H1 (cell line): ENCODE data around the gene FAM193A. TPM values are rescaled to one million over a fixed set of nuclear protein-coding genes. Genes with fewer than 3 reads are reported as not detected.

Experiments
- CTCF ChIA-PET: fragments of 300-600 bp; sonication (Branson Sonifier 250); formaldehyde crosslinking; loops from one replicate; lab custom pipeline; 2021; ENCODE audit not compliant: partially characterized antibody; lab: Charles Lee
- POLR2A ChIA-PET: fragments of 300-600 bp; sonication (Branson Sonifier 250); formaldehyde crosslinking; loops from one replicate; lab custom pipeline; 2021; ENCODE audit warnings: inconsistent platforms; ENCODE audit not compliant: partially characterized antibody; lab: Charles Lee
- DNase-seq, 2 experiments: peaks; one replicate each; pipeline versions ENCODE4 v3.0.0 to v3.0.0-alpha.2; 2010 to 2022; ENCODE audit warnings: low spot score in 2 of 2, low read depth in 1 of 2, mixed read lengths in 1 of 2
- FAIRE-seq: peaks from 2 replicates; lab custom pipeline; 2011; peaks lifted over from hg19 to GRCh38; lab: Jason Lieb, UNC
- H2AFZ ChIP-seq: 2 replicates; pipeline ENCODE4 v1.8.1; 2012; ENCODE audit warnings: low read length, inconsistent platforms
- H2AK5ac ChIP-seq: 2 replicates; pipeline ENCODE4 v1.6.1; 2013; ENCODE audit warnings: low read depth, low read length
- H2BK120ac ChIP-seq: replicated peaks from 2 replicates; pipeline ENCODE3; 2013; ENCODE audit warnings: low read depth, low read length, inconsistent platforms
- H2BK12ac ChIP-seq: 2 replicates; pipeline ENCODE4 v1.6.1; 2013; ENCODE audit warnings: low read depth, low read length
- H2BK15ac ChIP-seq: 2 replicates; pipeline ENCODE4 v1.6.1; 2013; ENCODE audit warnings: low read length
- H2BK20ac ChIP-seq: 2 replicates; pipeline ENCODE4 v1.6.1; 2013; ENCODE audit warnings: low read length
- H2BK5ac ChIP-seq: 2 replicates; pipeline ENCODE4 v1.6.1; 2013; ENCODE audit warnings: low read depth, low read length
- H3K14ac ChIP-seq: 2 replicates; pipeline ENCODE4 v1.6.1; 2013; ENCODE audit warnings: inconsistent platforms; ENCODE audit not compliant: insufficient read length
- H3K18ac ChIP-seq: 2 replicates; pipeline ENCODE4 v1.6.1; 2013; ENCODE audit warnings: low read length; ENCODE audit errors: extremely low read depth
- H3K23ac ChIP-seq: 2 replicates; pipeline ENCODE4 v1.6.1; 2013; ENCODE audit warnings: inconsistent platforms; ENCODE audit not compliant: insufficient read length
- H3K23me2 ChIP-seq: 2 replicates; pipeline ENCODE4 v1.6.1; 2013; ENCODE audit warnings: low read depth, low read length
- H3K27ac ChIP-seq: 2 replicates; pipeline ENCODE4 v1.6.1; 2011; ENCODE audit warnings: low read depth, low read length, inconsistent platforms
- H3K27me3 ChIP-seq, 4 experiments: replicated peaks in 1 of 4; 1 replicate in 1 of 4; 2 replicates in 3 of 4; pipeline versions ENCODE4 v1.6.1 to v1.8.1; 2011 to 2013; ENCODE audit warnings: low read length in 3 of 4, mild to moderate bottlenecking in 3 of 4, inconsistent platforms in 2 of 4, mixed read lengths in 2 of 4, moderate library complexity in 1 of 4; ENCODE audit not compliant: control insufficient read depth in 3 of 4, insufficient read depth in 3 of 4; ENCODE audit errors: extremely low read depth in 1 of 4
- H3K36me3 ChIP-seq, 4 experiments: 2 replicates each; pipeline versions ENCODE4 v1.6.1 to v1.8.1; 2011 to 2013; ENCODE audit warnings: mild to moderate bottlenecking in 4 of 4, low read length in 3 of 4, moderate library complexity in 2 of 4, control low read depth in 1 of 4, inconsistent platforms in 1 of 4; ENCODE audit not compliant: insufficient read depth in 4 of 4, control insufficient read depth in 2 of 4
- H3K4ac ChIP-seq: replicated peaks from 2 replicates; pipeline ENCODE3; 2013; ENCODE audit warnings: low read length, low read depth, mixed read lengths, inconsistent platforms; ENCODE audit not compliant: insufficient read length
- H3K4me1 ChIP-seq, 4 experiments: replicated peaks in 1 of 4; 1 replicate in 1 of 4; 2 replicates in 3 of 4; pipeline versions ENCODE4 v1.6.1 to v1.8.1; 2011 to 2013; ENCODE audit warnings: low read length in 3 of 4, inconsistent platforms in 2 of 4, mixed read lengths in 1 of 4; ENCODE audit not compliant: insufficient read depth in 4 of 4, control insufficient read depth in 3 of 4
- H3K4me2 ChIP-seq, 2 experiments: 2 replicates each; pipeline versions ENCODE4 v1.6.1 to v1.8.1; 2011 to 2013; ENCODE audit warnings: low read depth in 2 of 2, low read length in 2 of 2, control low read depth in 1 of 2, inconsistent platforms in 1 of 2, mild to moderate bottlenecking in 1 of 2; ENCODE audit not compliant: insufficient read depth in 1 of 2
- H3K4me3 ChIP-seq, 4 experiments: fragments of 200-600, 300-600 bp in 1 of 4; sonication (generic), shearing (Covaris generic), sonication (Bioruptor Twin) in 1 of 4; 2 replicates each; pipeline versions ENCODE4 v1.5.1 to v1.8.1; 2011 to 2016; ENCODE audit warnings: low read length in 4 of 4, low read depth in 3 of 4, control low read depth in 2 of 4, inconsistent platforms in 2 of 4, mild to moderate bottlenecking in 2 of 4, mixed read lengths in 1 of 4, moderate library complexity in 1 of 4; ENCODE audit not compliant: insufficient read depth in 2 of 4; ENCODE audit errors: extremely low read depth in 1 of 4
- H3K56ac ChIP-seq: replicated peaks from 2 replicates; pipeline ENCODE3; 2013; ENCODE audit warnings: low read depth, mild to moderate bottlenecking, mixed read lengths, low read length, inconsistent platforms; ENCODE audit not compliant: insufficient read length
- H3K79me1 ChIP-seq: 2 replicates; pipeline ENCODE4 v1.6.1; 2013; ENCODE audit warnings: low read depth, low read length, control low read depth
- H3K79me2 ChIP-seq, 2 experiments: 2 replicates each; pipeline versions ENCODE4 v1.6.1 to v1.8.1; 2012 to 2013; ENCODE audit warnings: low read length in 2 of 2, mild to moderate bottlenecking in 2 of 2, inconsistent platforms in 1 of 2; ENCODE audit not compliant: insufficient read depth in 2 of 2, control insufficient read depth in 1 of 2
- H3K9ac ChIP-seq, 4 experiments: replicated peaks in 1 of 4; 1 replicate in 1 of 4; 2 replicates in 3 of 4; pipeline versions ENCODE4 v1.6.1 to v1.8.1; 2011 to 2013; ENCODE audit warnings: low read depth in 3 of 4, low read length in 3 of 4, control low read depth in 2 of 4, mild to moderate bottlenecking in 2 of 4, moderate library complexity in 2 of 4, inconsistent platforms in 1 of 4; ENCODE audit errors: extremely low read depth in 1 of 4
- H3K9me3 ChIP-seq, 2 experiments: 2 replicates each; pipeline versions ENCODE4 v1.6.1 to v1.8.1; 2012 to 2013; ENCODE audit warnings: mild to moderate bottlenecking in 2 of 2, moderate library complexity in 2 of 2, control low read depth in 1 of 2, inconsistent platforms in 1 of 2, low read depth in 1 of 2, low read length in 1 of 2, mixed read lengths in 1 of 2; ENCODE audit not compliant: insufficient read depth in 2 of 2
- H4K20me1 ChIP-seq, 2 experiments: replicated peaks in 1 of 2; 2 replicates each; pipeline versions ENCODE3 to v1.8.1; 2011 to 2013; ENCODE audit warnings: inconsistent platforms in 2 of 2, low read length in 2 of 2, mild to moderate bottlenecking in 1 of 2; ENCODE audit not compliant: insufficient read depth in 2 of 2, control insufficient read depth in 1 of 2
- H4K5ac ChIP-seq: 2 replicates; pipeline ENCODE4 v1.6.1; 2013; ENCODE audit warnings: low read length, low read depth, mixed read lengths, inconsistent platforms; ENCODE audit not compliant: insufficient read length
- H4K8ac ChIP-seq: 2 replicates; pipeline ENCODE4 v1.8.0; 2013; ENCODE audit warnings: mild to moderate bottlenecking, moderate library complexity, low read length, inconsistent platforms; ENCODE audit not compliant: insufficient read depth; ENCODE audit errors: extremely low read depth
- H4K91ac ChIP-seq: replicated peaks from 2 replicates; pipeline ENCODE3; 2013; ENCODE audit warnings: low read length, mixed read lengths, inconsistent platforms; ENCODE audit not compliant: insufficient read length
- EGR1 ChIP-seq: IDR thresholded peaks from 2 replicates; pipeline ENCODE4 v1.6.1; 2011; ENCODE audit warnings: low read depth, low read length, borderline replicate concordance
- EZH2 ChIP-seq: fragments of 200-600 bp; sonication (generic); IDR thresholded peaks from 2 replicates; pipeline ENCODE4 v1.7.1; 2012; ENCODE audit warnings: low read depth, mild to moderate bottlenecking, moderate library complexity, low read length, inconsistent platforms; ENCODE audit not compliant: severe bottlenecking
- GABPA ChIP-seq: IDR thresholded peaks from 2 replicates; pipeline ENCODE4 v1.6.1; 2011; ENCODE audit warnings: mild to moderate bottlenecking, low read length, moderate library complexity, borderline replicate concordance; ENCODE audit not compliant: insufficient read depth
- HDAC2 ChIP-seq, 2 experiments: fragments of 300-600 bp in 1 of 2; sonication (generic) in 1 of 2; IDR thresholded peaks; 2 replicates each; pipeline ENCODE4 v1.6.1; 2011 to 2012; ENCODE audit warnings: low read depth in 2 of 2, low read length in 2 of 2, mild to moderate bottlenecking in 2 of 2, moderate library complexity in 2 of 2, borderline replicate concordance in 1 of 2, inconsistent platforms in 1 of 2
- HDAC6 ChIP-seq: IDR thresholded peaks from one replicate; pipeline ENCODE4 v1.7.1; 2012; ENCODE audit warnings: low read depth, mild to moderate bottlenecking, inconsistent platforms, low read length, moderate library complexity
- JUN ChIP-seq: IDR thresholded peaks from 2 replicates; pipeline ENCODE4 v1.6.1; 2011; ENCODE audit warnings: low read depth, mild to moderate bottlenecking, improper control_type of control experiment, low read length
- KDM5A ChIP-seq: fragments of 200-600 bp; IDR thresholded peaks from 2 replicates; pipeline ENCODE4 v1.7.1; 2012; ENCODE audit warnings: mild to moderate bottlenecking, low read length, inconsistent platforms, mixed read lengths
- RNF2 ChIP-seq: fragments of 200-900, 300-1000 bp; sonication (generic); IDR thresholded peaks from 2 replicates; pipeline ENCODE4 v1.7.1; 2016; ENCODE audit warnings: borderline replicate concordance, low read depth, mild to moderate bottlenecking, antibody characterized with exemption, low read length; ENCODE audit not compliant: poor library complexity, severe bottlenecking; ENCODE audit errors: missing control alignments
- TEAD4 ChIP-seq: IDR thresholded peaks from 2 replicates; pipeline ENCODE4 v1.6.1; 2012; ENCODE audit warnings: low read depth, low read length, inconsistent platforms, mixed read lengths
- ZNF274 ChIP-seq: IDR thresholded peaks from 2 replicates; pipeline ENCODE4 v1.7.0; 2012; ENCODE audit warnings: low read length, borderline replicate concordance; ENCODE audit errors: extremely low read depth
- polyA plus RNA-seq, 7 experiments: library from polyadenylated mRNA; depleted of rRNA in 3 of 7; stranded (reverse) in 5 of 7; unstranded in 2 of 7; fragments of >200 nt in 5 of 7; fragments of 200-250 nt in 2 of 7; gene quantifications; 1 replicate in 5 of 7; 2 replicates in 1 of 7; 4 replicates in 1 of 7; pipeline versions ENCODE4 v1.2.1 to v1.2.3, GENCODE V29; 2011 to 2013; ENCODE audit warnings: missing spikeins in 2 of 7, mixed read lengths in 2 of 7
- total RNA-seq: library from RNA; stranded (reverse); fragmentation: NEBNext Ultra II Directional; extraction: Animal tissue kit (Norgen Biotek cat#: 25700); gene quantifications from 2 replicates; pipeline ENCODE4 v1.2.1, GENCODE V29; 2021

The FAM193A gene
- total and polyA plus RNA-seq, 2 of the 8 experiments (the other 6 are each of a cell fraction or from before 2014, with no cell fraction given): 8.7 to 26.2 TPM

DNA sequence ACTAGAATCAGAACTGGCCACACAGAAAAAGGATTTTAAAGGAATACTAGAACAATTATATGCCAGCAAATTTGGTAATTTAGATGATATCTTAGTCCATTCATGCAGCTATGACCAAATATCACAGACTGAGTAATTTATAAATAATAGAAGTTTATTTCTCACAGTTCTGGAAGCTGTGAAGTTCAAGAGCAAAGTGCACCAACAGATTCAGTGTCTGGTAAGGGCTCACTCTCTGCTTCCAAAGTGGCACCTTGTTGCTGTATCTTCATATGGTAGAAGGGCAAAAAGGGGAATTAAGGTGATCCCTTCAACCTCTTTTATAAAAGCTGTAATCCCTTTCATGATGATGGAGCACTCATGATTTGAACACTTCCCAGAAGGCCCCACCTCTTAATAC is 199.4 kb downstream of the FAM193A start:
- no peak overlapping the region for H2BK12ac ChIP-seq
- H3K4me3 ChIP-seq: no peak overlapping the region
- DNase-seq (no peak), FAIRE-seq (no peak)
- H3K18ac ChIP-seq: no peak overlapping the region
- H3K14ac ChIP-seq: no peak overlapping the region
- H2AK5ac ChIP-seq: no peak overlapping the region
- H3K23ac ChIP-seq: no peak overlapping the region
- no peak overlapping the region for H3K27ac ChIP-seq
- H3K79me1 ChIP-seq: no peaks in the 10 kb centered on the region
- H3K36me3 ChIP-seq: peaks cover 5 to 17% (median 11%) of the 10 kb centered on the region in 4 experiments; a peak in 7 of 8 replicates
- CTCF ChIA-PET: interaction anchor here (0.6 to 1.5 kb wide), 2 partner anchors 27 to 207 kb away, joined by 3 read pairs; no protein-coding TSS in a partner anchor
- H2AFZ ChIP-seq: no peak overlapping the region
- no peaks in the 10 kb centered on the region for H3K4me1 ChIP-seq
- no peak overlapping the region for H3K4ac ChIP-seq
- no peak overlapping the region for H3K4me2 ChIP-seq
- no peaks in the 10 kb centered on the region for H3K79me2 ChIP-seq
- H4K5ac ChIP-seq: no peak overlapping the region
- H4K20me1 ChIP-seq: peaks cover 0 to 3% of the 10 kb centered on the region in 2 experiments
- no peak overlapping the region for H2BK15ac ChIP-seq
- no peak overlapping the region for H4K8ac ChIP-seq
- H2BK120ac ChIP-seq: no peak overlapping the region
- POLR2A ChIA-PET: interaction anchor here (0.8 to 1.2 kb wide), 3 partner anchors 8 to 139 kb away, joined by 3 to 4 read pairs (median 3); no protein-coding TSS in a partner anchor
- H3K56ac ChIP-seq: no peak overlapping the region
- no peak overlapping the region for H4K91ac ChIP-seq
- no peaks in the 10 kb centered on the region for H3K23me2 ChIP-seq
- no peak overlapping the region for H2BK5ac ChIP-seq
- peaks cover 0 to 4% of the 10 kb centered on the region in 2 experiments; a peak in 1 of 4 replicates for H3K9me3 ChIP-seq
- H3K9ac ChIP-seq: no peak overlapping the region
- no peaks in the 10 kb centered on the region for H3K27me3 ChIP-seq
- H2BK20ac ChIP-seq: no peak overlapping the region
- TF ChIP-seq HDAC6: no peak
- no peak for TF ChIP-seq TEAD4
- no peak for TF ChIP-seq KDM5A
- TF ChIP-seq JUN: no peak
- no peak for TF ChIP-seq EGR1
- no peak for TF ChIP-seq EZH2
- TF ChIP-seq RNF2: no peak
- no peak for TF ChIP-seq HDAC2 (IDR thresholded peaks at IDR 0.05; ENCODE audit: borderline replicate concordance in 1 of 2, low read depth in 2 of 2, low read length in 2 of 2)
- no peak for TF ChIP-seq GABPA
- no peak for TF ChIP-seq ZNF274
